Gastroesophageal sphincter (tissue), 4 donors: ENCODE measurements around the gene CDC42BPB. TPM values are rescaled to one million over a fixed set of nuclear protein-coding genes. Genes with fewer than 3 reads are reported as not detected.

Experiments
- ATAC-seq: fragments of 150-250 bp; one replicate; pipeline ENCODE4 v1.9.1; 2016; ENCODE audit warnings: mild to moderate bottlenecking, moderate library complexity
- H3K27ac ChIP-seq, 4 donors: fragments of 200-600 bp; sonication (generic) in 3 of 4; 1 replicate in 3 of 4; 2 replicates in 1 of 4; pipeline ENCODE4 v1.5.1; 2016 to 2019
- H3K27me3 ChIP-seq: fragments of 200-600 bp; sonication (generic); one replicate; pipeline ENCODE4 v1.5.1; 2019
- H3K36me3 ChIP-seq, 2 donors: fragments of 200-600 bp; sonication (generic); one replicate each; pipeline ENCODE4 v1.5.1; 2019; ENCODE audit warnings: control low read depth in 1 of 2
- H3K4me1 ChIP-seq, 3 donors: fragments of 200-600 bp; sonication (generic); 1 replicate in 2 of 3; 2 replicates in 1 of 3; pipeline ENCODE4 v1.5.1; 2016 to 2019; ENCODE audit warnings: control low read depth in 2 of 3
- H3K4me3 ChIP-seq, 2 donors: fragments of 200-600 bp; sonication (generic); one replicate each; pipeline ENCODE4 v1.5.1; 2019; ENCODE audit warnings: mild to moderate bottlenecking in 1 of 2, moderate library complexity in 1 of 2
- H3K9me3 ChIP-seq, 3 donors: fragments of 200-600 bp; sonication (generic); one replicate each; pipeline ENCODE4 v1.5.1; 2017 to 2019; ENCODE audit warnings: control low read depth in 2 of 3
- EP300 ChIP-seq: sonication (generic); formaldehyde crosslinking; IDR thresholded peaks from one replicate; pipeline ENCODE4 v1.6.1; 2017; ENCODE audit warnings: antibody characterized with exemption, mild to moderate bottlenecking
- POLR2A ChIP-seq, 2 donors: fragments of 450-650 bp; IDR thresholded peaks; one replicate each; pipeline ENCODE4 v1.6.1; 2017; ENCODE audit warnings: antibody characterized with exemption in 2 of 2, mild to moderate bottlenecking in 2 of 2, moderate library complexity in 1 of 2
- POLR2AphosphoS5 ChIP-seq: sonication (generic); formaldehyde crosslinking; IDR thresholded peaks from one replicate; pipeline ENCODE4 v1.6.1; 2017; ENCODE audit warnings: antibody characterized with exemption
- WGBS, 2 donors: methylation state at CpG; one replicate each; pipeline ENCODE4 v1.1.5; 2018; ENCODE audit warnings: low coverage in 1 of 2; 5-methylcytosine and 5-hydroxymethylcytosine counted together
- total RNA-seq, 4 donors: library from RNA; depleted of rRNA; stranded (reverse); fragments of >200 nt; gene quantifications; one replicate each; pipeline ENCODE4 v1.1.0, GENCODE V29; 2016
- TF ChIP-seq, protein P1 (sequence below), 4 experiments: fragments of 200-600 bp in 2 of 4; fragments of 450-650 bp in 2 of 4; sonication (generic) in 1 of 4; IDR thresholded peaks; one replicate each; pipeline ENCODE4 v1.5.1; 2017 to 2019; ENCODE audit warnings: antibody characterized with exemption in 4 of 4, mild to moderate bottlenecking in 2 of 4, moderate library complexity in 2 of 4

Gene CDC42BPB
- total RNA-seq, 4 donors from 2014 or later: 86.7 to 151 (median 97.3) TPM

DNA sequence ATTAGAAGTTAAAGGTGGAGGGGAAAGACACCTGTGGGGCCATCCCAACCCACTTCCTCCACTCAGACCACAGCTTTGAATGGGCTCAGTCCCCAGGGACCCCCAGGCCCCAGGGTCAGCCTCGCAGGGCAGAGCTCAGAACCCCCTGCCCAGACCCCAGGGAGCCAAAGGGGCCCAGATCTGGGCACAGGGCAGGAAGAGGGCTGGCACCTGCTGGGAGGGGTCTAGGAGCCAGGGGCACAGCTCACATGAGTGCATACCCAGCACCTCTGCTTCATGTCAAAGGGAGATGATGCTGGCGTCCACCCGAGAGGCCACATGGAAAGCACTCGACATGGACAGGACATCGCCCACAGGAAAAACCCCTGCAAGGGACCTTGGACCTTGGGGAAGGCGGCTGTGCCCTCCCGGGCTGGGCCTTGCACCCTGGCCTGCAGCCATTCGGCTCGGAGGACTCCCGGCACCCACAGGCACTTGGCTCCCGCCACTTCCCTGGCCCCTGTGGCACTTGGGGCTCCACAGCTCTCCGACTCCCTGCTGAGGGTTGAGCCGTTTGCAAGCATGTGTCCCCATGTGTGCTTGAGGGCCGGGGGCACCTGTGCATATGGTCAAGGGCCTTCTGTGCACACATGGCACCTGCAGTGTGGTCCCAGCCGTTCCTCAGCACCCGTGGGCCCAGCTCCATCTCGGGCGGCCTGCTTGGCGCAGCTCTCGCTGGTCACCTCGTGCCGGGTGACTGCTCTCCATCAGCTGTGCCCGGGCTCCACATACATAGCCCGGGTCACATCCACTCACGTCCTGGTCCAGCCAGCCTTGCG, 142.7 kb downstream of the CDC42BPB start:
- H3K9me3 ChIP-seq: no peaks in the 10 kb centered on the region
- no peak for ATAC-seq
- no peaks in the 10 kb centered on the region for H3K4me1 ChIP-seq
- WGBS, 2 donors: no CpG with 5 or more reads among the region's 26 CpGs
- TF ChIP-seq, protein P1, sequence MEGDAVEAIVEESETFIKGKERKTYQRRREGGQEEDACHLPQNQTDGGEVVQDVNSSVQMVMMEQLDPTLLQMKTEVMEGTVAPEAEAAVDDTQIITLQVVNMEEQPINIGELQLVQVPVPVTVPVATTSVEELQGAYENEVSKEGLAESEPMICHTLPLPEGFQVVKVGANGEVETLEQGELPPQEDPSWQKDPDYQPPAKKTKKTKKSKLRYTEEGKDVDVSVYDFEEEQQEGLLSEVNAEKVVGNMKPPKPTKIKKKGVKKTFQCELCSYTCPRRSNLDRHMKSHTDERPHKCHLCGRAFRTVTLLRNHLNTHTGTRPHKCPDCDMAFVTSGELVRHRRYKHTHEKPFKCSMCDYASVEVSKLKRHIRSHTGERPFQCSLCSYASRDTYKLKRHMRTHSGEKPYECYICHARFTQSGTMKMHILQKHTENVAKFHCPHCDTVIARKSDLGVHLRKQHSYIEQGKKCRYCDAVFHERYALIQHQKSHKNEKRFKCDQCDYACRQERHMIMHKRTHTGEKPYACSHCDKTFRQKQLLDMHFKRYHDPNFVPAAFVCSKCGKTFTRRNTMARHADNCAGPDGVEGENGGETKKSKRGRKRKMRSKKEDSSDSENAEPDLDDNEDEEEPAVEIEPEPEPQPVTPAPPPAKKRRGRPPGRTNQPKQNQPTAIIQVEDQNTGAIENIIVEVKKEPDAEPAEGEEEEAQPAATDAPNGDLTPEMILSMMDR (IDR thresholded peaks at IDR 0.05): no peak
- no peak for TF ChIP-seq EP300
- TF ChIP-seq POLR2AphosphoS5: no peak
- no peak overlapping the region for H3K4me3 ChIP-seq
- H3K36me3 ChIP-seq: peaks cover 0 to 15% of the 10 kb centered on the region in 2 donors
- no peak overlapping the region for H3K27ac ChIP-seq
- no peaks in the 10 kb centered on the region for H3K27me3 ChIP-seq

DNA sequence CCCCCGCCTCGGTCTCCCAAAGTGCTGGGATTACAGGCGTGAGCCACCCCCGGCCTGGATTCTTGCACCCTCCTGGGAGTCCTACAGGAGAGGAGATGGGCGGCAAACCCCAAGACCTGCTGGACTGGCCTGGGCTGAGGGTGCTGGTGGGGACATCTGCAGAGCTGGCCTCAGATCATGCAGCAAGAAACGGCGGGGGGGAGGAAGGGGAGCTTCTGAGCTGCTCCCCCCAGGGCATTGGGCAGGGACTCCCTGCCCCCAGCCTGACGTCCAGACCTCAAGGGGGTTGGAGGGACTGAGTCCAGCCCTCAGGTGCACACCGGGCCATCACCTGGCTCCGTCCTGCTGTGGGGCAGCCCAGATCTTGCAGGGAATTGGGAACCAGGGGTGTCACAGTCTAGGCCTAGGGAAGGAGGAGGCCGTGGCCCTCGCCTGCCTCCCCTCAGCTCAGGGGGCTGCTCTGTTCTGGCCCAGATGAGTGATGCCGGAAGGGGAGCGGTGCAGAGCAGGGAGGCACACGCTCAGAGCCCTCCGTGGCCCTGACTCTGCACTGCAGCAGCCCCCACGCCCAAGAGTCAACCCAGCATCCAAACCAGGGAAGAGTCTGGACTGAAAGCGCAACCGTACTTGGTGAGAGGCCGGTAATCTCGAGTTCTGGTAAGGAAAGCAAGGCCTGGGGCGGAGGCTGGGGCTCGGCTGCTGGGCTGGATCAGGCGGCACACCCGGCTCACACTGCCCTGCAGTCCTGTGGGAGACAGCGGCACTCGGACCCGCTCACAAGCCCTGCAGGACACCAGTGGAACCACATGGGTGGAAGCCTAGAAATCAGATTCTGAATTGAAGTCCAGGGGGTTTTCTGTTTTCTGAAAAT, 143.8 kb downstream of the CDC42BPB start:
- Histone ChIP-seq H3K4me3 (no peak overlapping the region), H3K27ac (no peak overlapping the region), H3K27me3 (no peaks in the 10 kb centered on the region), H3K9me3 (no peaks in the 10 kb centered on the region), H3K4me1 (no peaks in the 10 kb centered on the region), H3K36me3 (peaks cover 0 to 19% of the 10 kb centered on the region in 2 donors)
- no peak for TF ChIP-seq POLR2A (IDR thresholded peaks at IDR 0.05)
- no peak for TF ChIP-seq POLR2AphosphoS5
- TF ChIP-seq, protein P1 (IDR thresholded peaks at IDR 0.05): no peak
- no peak for TF ChIP-seq EP300
- ATAC-seq: no peak
- 88% methylated on average over 9 of the region's 28 CpGs; no CpG with 5 or more reads in 1 of the 2 donors for WGBS, 2 donors

DNA sequence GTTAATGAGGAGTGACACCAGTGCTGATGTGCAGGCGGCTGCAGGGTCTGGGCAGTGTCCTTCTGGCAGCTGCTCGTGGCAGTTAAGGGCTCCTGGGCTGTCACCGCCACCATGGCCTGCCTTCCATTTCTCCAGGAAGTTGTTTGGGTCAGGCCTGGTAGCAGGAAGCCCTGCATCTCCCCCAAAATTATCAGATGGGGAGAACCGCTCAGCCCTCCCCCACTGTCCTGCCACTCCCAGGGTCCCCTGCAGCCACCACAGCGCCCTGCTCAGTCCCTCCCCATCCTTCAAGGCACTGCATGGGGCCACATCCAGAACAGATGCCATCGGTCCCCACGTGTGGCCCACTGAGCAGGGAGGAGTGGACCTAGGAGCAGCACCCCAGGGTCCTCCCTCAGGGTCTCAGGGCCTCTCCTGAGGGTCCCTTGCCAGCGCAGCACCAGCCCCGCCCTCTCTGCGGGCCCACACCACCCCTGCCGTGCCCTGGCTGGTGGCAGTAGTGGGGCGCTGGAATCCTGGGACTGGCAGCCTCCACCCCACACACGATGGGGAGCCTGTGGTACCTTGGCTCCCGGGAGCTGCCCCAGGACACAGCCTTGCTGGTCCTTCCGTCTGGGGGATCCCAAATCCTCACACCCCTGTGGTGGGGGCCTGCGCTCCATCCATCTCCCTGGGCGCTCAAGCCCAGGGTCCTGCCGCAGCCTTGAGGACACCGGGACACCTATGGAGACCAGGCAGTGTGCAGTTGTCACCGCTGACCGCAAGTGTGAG, 145.2 kb downstream of the CDC42BPB start:
- H3K4me3 ChIP-seq: no peak overlapping the region
- H3K9me3 ChIP-seq: no peaks in the 10 kb centered on the region
- no peaks in the 10 kb centered on the region for H3K27me3 ChIP-seq
- peaks cover 0 to 26% of the 10 kb centered on the region in 2 donors for H3K36me3 ChIP-seq
- H3K27ac ChIP-seq: no peak overlapping the region
- no peak for ATAC-seq
- no peak for TF ChIP-seq POLR2AphosphoS5
- TF ChIP-seq, protein P1 (IDR thresholded peaks at IDR 0.05): no peak
- TF ChIP-seq POLR2A (IDR thresholded peaks at IDR 0.05): no peak
- TF ChIP-seq EP300: no peak
- 80% methylated on average over 2 of the region's 21 CpGs; no CpG with 5 or more reads in 1 of the 2 donors for WGBS, 2 donors
- H3K4me1 ChIP-seq: no peaks in the 10 kb centered on the region

DNA sequence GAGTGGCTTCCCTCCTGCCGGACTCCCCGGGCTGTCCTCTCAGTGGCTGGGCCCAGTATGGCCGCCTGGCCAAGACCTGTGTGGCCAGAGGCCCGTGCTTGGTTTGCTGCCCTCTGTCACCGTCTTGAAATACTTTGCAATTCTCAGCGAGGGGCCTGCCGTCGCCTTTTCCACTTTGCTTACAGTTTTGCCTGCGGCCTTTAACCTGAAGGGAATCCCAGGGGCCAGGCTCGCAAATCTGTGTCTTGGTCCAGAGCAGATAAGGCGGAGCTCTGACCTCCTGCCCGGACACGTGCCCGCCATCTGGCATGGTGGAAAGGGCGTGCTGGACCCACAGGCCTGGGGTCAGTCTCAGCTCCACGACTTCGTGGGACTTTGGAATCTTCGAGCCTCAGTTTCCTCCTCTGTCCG, 145.8 kb downstream of the CDC42BPB start:
- 87% methylated on average over 12 of the region's 19 CpGs; no CpG with 5 or more reads in 1 of the 2 donors for WGBS, 2 donors
- ATAC-seq: no peak
- Histone ChIP-seq H3K27ac (no peak overlapping the region), H3K27me3 (no peaks in the 10 kb centered on the region), H3K9me3 (no peaks in the 10 kb centered on the region), H3K36me3 (peaks cover 0 to 32% of the 10 kb centered on the region in 2 donors), H3K4me3 (no peak overlapping the region), H3K4me1 (no peaks in the 10 kb centered on the region)
- TF ChIP-seq, protein P1 (IDR thresholded peaks at IDR 0.05): no peak
- TF ChIP-seq POLR2AphosphoS5: no peak
- TF ChIP-seq POLR2A (IDR thresholded peaks at IDR 0.05): no peak
- no peak for TF ChIP-seq EP300
